Right lobe of liver (tissue), 6 donors: ENCODE data around the gene LRRC72. TPM values are rescaled to one million over a fixed set of nuclear protein-coding genes. Genes with fewer than 3 reads are reported as not detected.

Experiments used
- ATAC-seq, 4 donors: fragments of 200-7000 bp; cut with Tn5 transposase; one replicate each; pipeline ENCODE4 v1.9.1; 2020; ENCODE audit warnings: mild to moderate bottlenecking in 4 of 4, moderate library complexity in 4 of 4
- DNase-seq, 3 donors: peaks; one replicate each; pipeline ENCODE4 v3.0.0-alpha.2; 2020
- H3K27ac ChIP-seq, 3 donors: fragments of 200-600 bp; one replicate each; pipeline ENCODE4 v1.8.0; 2022
- H3K27me3 ChIP-seq, 2 donors: fragments of 200-600 bp; one replicate each; pipeline ENCODE4 v1.8.0; 2022
- H3K36me3 ChIP-seq, 4 donors: fragments of 200-600 bp; sonication (generic) in 1 of 4; one replicate each; pipeline versions ENCODE4 v1.5.1 to v1.8.0; 2017 to 2022; ENCODE audit warnings: control low read depth in 1 of 4
- H3K4me1 ChIP-seq, 4 donors: fragments of 200-600 bp; sonication (generic) in 1 of 4; one replicate each; pipeline versions ENCODE4 v1.5.1 to v1.8.0; 2017 to 2022; ENCODE audit warnings: control low read depth in 1 of 4
- H3K4me3 ChIP-seq, 3 donors: fragments of 200-600 bp; one replicate each; pipeline ENCODE4 v1.8.0; 2022
- H3K9me3 ChIP-seq, 4 donors: fragments of 200-600 bp; sonication (generic) in 1 of 4; one replicate each; pipeline versions ENCODE4 v1.5.1 to v1.8.0; 2017 to 2022; ENCODE audit warnings: control low read depth in 1 of 4
- CTCF ChIP-seq, 4 donors: fragments of 200-600 bp in 3 of 4; fragments of 450-650 bp in 1 of 4; IDR thresholded peaks; one replicate each; pipeline versions ENCODE4 v1.5.1 to v1.8.0; 2016 to 2022; ENCODE audit warnings: antibody characterized with exemption in 4 of 4, mild to moderate bottlenecking in 2 of 4
- POLR2A ChIP-seq: fragments of 450-650 bp; IDR thresholded peaks from one replicate; pipeline ENCODE4 v1.6.1; 2017; ENCODE audit warnings: antibody characterized with exemption, mild to moderate bottlenecking
- WGBS: methylation state at CpG from one replicate; pipeline ENCODE4 v1.1.6; 2018; ENCODE audit warnings: low coverage, low lambda C conversion rate; ENCODE audit not compliant: insufficient coverage; ENCODE audit errors: missing lambda C conversion rate; 5-methylcytosine and 5-hydroxymethylcytosine counted together
- intact Hi-C, 2 donors: fragments of 100-400 bp; cut with DNase I; formaldehyde crosslinking; loops; one replicate each; pipeline versions ENCODE4 v1.11.2 to v1.14.1; 2022
- total RNA-seq, 6 experiments: library from RNA; depleted of rRNA in 2 of 6; stranded (reverse); fragments of >200 nt in 2 of 6; fragmentation: NEBNext Ultra II Directional in 3 of 6; extraction: Animal tissue kit (Norgen Biotek cat#: 25700) in 3 of 6; gene quantifications; one replicate each; pipeline versions ENCODE4 v1.1.0 to v1.2.4, GENCODE V29; 2016 to 2023
- donor health status: DM: no; HTN: yes; CAD: no.
- donor health status: DM: no; HTN: no; CAD: no.
- donor health status: DM: no; HTN: no; CAD: no.
- donor health status: DM: no; HTN: yes; CAD: no.
- donor health status: DM: no; HTN: yes; CAD: no.

The LRRC72 gene
- total RNA-seq, 6 experiments from 2014 or later: not detected

DNA sequence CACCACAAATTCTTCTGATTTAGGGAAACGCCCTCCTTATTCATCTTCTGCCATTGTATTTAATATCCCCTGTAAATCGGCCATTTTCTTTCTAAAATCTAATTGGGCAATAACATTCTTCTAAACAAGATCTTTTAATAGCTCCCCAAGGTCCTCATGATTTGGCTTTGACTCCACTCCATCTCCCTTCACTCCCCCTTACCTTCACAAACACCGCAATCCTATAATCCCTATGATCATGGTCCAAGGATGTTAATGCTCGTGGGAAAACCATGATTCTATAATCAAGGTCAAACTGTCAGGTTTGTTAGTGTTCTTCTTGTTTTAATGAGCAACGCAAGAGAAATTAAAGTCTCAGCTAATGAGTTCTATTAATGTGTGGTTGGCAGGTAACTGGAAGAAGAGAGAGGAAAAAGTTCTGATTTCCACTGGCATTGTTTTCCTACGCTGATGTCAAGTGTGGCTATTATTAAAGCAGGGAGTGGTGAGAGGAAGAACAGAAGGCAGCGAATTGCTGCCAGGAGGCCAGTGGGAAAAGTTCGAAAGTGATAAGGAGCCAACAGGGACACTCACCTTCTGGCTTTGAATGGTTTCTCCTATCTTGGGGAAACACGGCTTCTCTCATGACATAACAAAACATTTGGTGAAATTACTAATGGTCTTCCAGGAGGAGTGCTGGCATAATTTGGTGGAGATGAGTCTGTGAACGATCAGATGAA, 28.1 kb downstream of the LRRC72 start:
- WGBS: 71% methylated on average over 10 of the region's 10 CpGs
- Histone ChIP-seq H3K9me3 (no peaks in the 10 kb centered on the region), H3K27me3 (no peaks in the 10 kb centered on the region), H3K27ac (no peak overlapping the region), H3K4me1 (no peaks in the 10 kb centered on the region), H3K36me3 (no peaks in the 10 kb centered on the region), H3K4me3 (no peak overlapping the region)
- no peak for TF ChIP-seq POLR2A
- TF ChIP-seq CTCF (IDR thresholded peaks at IDR 0.05): no peak
- intact Hi-C loops: no loop called here
- no peak for DNase-seq
- ATAC-seq: no peak

DNA sequence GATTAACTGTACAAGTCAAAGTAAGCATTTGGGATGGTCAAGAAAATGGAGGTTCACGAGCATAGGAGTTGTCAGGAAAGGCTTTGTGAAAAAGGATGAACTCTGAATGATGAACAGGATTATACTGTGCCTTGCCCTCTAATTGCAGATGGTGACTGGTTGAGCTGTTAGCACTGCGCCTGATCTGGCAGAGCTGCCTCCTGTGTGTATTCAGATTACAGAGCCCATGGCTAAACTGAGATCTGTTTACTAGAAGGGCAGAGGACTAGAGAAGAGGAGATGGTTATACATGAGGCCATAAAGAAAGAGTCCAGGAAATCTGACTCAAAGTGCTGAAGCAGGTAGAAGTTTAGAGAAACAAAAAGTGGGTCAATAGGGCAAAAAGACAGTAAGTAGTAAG, 29.7 kb downstream of the LRRC72 start:
- no peaks in the 10 kb centered on the region for H3K9me3 ChIP-seq
- no peak for DNase-seq
- H3K4me1 ChIP-seq: no peaks in the 10 kb centered on the region
- WGBS: 85% methylated on average over 2 of the region's 2 CpGs
- no peak overlapping the region for H3K4me3 ChIP-seq
- no peak for TF ChIP-seq POLR2A
- no peak for TF ChIP-seq CTCF (IDR thresholded peaks at IDR 0.05)
- no peak for ATAC-seq
- intact Hi-C loops: no loop called here
- H3K27me3 ChIP-seq: no peaks in the 10 kb centered on the region
- no peak overlapping the region for H3K27ac ChIP-seq
- no peaks in the 10 kb centered on the region for H3K36me3 ChIP-seq

- no peak for DNase-seq
- ATAC-seq: no peak
- TF ChIP-seq POLR2A: no peak
- no peak for TF ChIP-seq CTCF (IDR thresholded peaks at IDR 0.05)
- H3K9me3 ChIP-seq: no peaks in the 10 kb centered on the region
- 100% methylated on average over 3 of the region's 4 CpGs for WGBS
- no peak overlapping the region for H3K27ac ChIP-seq
- no peaks in the 10 kb centered on the region for H3K4me1 ChIP-seq
- H3K4me3 ChIP-seq: no peak overlapping the region
- intact Hi-C loops: no loop called here
- no peaks in the 10 kb centered on the region for H3K27me3 ChIP-seq
- no peaks in the 10 kb centered on the region for H3K36me3 ChIP-seq
Observed at GRCh38 chr7:16558761-16559302, 32.2 kb downstream of the LRRC72 start.

DNA sequence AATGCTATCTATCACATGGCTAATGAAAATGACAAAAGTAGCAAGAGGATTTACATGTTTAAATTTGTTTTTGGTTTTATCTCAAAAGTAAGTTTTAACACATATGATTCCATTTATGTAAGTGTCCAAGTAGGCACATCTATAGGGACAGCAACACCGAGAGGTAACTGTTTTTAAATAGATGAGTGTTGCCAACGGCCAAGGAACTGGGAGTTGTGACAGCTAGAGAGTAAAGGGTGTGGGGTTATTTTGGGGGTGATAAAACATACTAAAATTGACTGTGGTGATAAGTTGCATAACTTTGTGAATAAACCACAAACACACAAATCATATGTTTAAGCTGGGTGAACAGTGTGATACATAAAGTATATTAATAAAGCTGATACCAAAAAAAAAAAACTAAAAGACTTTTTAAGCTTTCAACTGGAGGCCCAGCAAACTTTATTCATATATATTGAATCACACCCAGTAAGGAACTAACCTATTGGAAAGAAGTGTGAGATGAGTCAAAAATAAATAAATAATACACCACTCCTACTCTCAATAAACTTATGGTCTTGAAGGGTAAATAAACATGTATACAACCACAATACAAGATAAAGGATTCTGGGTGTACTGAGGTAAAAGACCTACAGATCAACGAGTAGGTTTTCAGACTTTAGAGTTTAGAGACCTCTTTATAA, 33.0 kb downstream of the LRRC72 start:
- no peaks in the 10 kb centered on the region for H3K4me1 ChIP-seq
- no peaks in the 10 kb centered on the region for H3K36me3 ChIP-seq
- DNase-seq: no peak
- H3K27me3 ChIP-seq: no peaks in the 10 kb centered on the region
- ATAC-seq: no peak
- H3K9me3 ChIP-seq: no peaks in the 10 kb centered on the region
- no peak overlapping the region for H3K4me3 ChIP-seq
- intact Hi-C loops: no loop called here
- no peak for TF ChIP-seq POLR2A
- whole genome bisulfite sequencing: 60% methylated on average over 3 of the region's 3 CpGs
- no peak overlapping the region for H3K27ac ChIP-seq

GRCh38 chr7:16561943-16562342, 35.3 kb downstream of the LRRC72 start:
- ATAC-seq (no peak), DNase-seq (no peak)
- no peaks in the 10 kb centered on the region for H3K36me3 ChIP-seq
- 92% methylated on average over 3 of the region's 3 CpGs for WGBS
- no peaks in the 10 kb centered on the region for H3K9me3 ChIP-seq
- H3K4me3 ChIP-seq: no peak overlapping the region
- intact Hi-C loops: no loop called here
- no peaks in the 10 kb centered on the region for H3K4me1 ChIP-seq
- TF ChIP-seq CTCF (IDR thresholded peaks at IDR 0.05): no peak
- no peak for TF ChIP-seq POLR2A
- H3K27me3 ChIP-seq: no peaks in the 10 kb centered on the region
- H3K27ac ChIP-seq: no peak overlapping the region
